ENCODE measurements around the gene UFSP2.
"Not testable (repeated sequence)": the region's sequence is repeated elsewhere in the genome, so short reads cannot be mapped to it uniquely, and the experiment has no call there.

The UFSP2 gene

DNA sequence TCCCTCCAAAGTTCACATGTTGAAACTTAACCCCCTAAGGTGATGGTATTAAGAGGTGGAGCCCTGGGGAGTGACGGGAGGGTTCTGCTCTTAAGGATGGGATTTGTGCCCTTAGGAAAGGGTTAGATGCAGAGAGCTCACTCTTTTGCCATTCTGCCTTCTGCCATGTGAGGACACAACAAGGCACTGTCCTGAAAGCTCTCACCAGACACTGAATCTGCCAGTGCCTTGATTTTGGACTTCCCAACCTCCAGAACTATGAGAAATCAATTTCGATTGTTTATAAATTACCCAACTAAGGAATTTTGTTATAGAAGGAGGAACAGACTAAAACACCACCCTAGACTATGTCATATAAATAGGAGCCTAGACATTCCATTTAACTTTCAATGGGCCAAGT, 41.7 kb downstream of the UFSP2 start:
- DNase-seq (ENCODE audit: low spot score): no peak

DNA sequence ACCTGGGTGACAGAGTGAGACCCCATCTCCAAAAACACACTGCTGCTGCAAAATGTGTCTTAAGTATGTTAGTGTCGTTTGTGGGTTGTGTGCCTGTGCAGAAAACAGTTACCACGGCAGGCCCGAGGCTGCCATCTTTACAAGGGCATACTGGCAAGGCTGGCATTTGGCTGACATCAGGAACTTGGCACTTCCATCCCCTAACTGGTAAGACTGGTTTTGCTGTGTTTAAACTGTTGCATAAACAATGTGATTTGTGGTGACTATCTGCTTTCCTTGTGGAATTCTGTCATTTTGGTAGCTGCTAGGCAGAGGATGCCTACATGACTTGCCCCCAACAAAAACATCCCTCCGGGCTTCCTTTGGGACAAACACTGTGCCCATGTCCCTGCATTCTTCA, 42.3 kb downstream of the UFSP2 start:
- no peak for DNase-seq (ENCODE audit: low spot score)

DNA sequence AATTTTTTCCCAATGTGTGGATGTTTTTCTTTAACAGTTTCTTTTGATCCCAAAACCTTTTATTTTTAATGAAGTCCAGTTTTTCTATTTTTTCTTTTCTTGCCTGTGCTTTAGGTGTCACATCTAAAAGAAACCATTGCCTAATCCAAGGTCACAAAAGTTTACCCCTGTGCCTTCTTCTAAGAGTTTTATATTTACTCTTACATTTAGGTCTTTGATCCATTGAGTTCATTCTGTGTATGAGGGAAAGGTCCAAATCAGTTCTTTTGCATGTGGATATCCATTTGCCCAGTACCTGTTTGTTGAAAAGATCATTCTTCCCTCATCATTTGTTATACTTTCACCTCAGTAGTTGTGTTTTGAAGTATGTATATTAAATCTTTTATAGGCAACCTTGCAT, 43.0 kb downstream of the UFSP2 start:
- no peak for DNase-seq (ENCODE audit: low spot score)

DNA sequence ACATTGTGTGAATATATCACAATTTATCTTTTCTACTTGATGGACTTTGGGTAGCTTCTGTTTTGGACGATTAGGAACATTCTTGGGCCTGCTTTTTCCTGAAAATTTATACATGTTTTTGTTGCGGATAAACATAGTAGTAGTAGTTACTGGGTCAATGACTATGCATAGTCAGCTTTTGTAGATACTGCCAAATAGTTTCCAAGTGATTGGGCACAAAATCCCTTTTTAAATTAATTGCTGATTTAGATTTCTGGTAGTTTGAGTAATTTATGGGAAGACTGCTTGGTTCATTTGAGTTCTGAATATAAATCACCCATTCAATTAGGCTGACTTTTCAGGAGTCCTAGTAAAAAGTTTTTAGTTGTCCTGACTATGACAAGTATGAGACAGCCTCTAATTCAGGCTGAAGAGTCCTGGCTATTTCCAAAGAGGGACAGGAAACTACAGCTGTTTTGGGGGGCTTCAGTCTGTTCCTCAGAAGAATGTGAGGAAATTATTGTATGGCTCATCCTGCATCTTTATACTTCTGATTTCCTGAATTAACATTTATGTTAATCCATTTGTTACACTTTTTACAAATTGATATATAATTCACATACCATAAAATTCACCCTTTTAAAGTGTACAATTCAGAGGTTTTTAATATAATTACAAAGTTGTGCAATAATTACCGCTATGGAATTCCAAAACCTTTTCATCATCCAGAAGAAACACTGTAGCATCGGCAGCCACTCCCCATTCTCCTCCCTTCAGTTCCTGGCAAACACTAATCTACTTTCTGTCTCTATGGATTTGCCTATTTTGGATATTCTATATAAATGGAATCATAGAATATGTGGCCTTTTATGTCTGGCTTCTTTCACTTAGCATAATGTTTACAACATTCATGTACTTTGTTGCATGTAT, 44.2 kb downstream of the UFSP2 start:
- no peak for DNase-seq (ENCODE audit: low spot score)

DNA sequence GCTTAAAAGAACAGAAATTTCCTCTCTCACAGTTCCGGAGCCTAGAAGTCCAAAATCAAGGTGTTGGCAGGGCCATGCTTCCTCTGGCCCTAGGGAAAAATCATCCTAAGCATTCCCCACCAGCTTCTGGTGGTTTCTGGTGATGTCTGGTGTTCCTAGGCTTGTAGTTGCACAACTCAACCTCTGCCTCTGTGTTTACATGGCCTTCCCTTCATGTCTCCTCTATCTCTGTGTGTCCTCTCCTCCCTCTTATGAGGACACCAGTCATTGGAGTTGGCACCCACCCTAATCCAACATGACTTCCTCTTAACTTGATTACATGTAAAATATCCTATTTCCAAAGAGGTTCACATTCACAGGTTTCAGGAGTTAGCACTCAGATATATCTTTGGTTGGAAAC, 45.4 kb downstream of the UFSP2 start:
- no peak for DNase-seq (ENCODE audit: low spot score)

DNA sequence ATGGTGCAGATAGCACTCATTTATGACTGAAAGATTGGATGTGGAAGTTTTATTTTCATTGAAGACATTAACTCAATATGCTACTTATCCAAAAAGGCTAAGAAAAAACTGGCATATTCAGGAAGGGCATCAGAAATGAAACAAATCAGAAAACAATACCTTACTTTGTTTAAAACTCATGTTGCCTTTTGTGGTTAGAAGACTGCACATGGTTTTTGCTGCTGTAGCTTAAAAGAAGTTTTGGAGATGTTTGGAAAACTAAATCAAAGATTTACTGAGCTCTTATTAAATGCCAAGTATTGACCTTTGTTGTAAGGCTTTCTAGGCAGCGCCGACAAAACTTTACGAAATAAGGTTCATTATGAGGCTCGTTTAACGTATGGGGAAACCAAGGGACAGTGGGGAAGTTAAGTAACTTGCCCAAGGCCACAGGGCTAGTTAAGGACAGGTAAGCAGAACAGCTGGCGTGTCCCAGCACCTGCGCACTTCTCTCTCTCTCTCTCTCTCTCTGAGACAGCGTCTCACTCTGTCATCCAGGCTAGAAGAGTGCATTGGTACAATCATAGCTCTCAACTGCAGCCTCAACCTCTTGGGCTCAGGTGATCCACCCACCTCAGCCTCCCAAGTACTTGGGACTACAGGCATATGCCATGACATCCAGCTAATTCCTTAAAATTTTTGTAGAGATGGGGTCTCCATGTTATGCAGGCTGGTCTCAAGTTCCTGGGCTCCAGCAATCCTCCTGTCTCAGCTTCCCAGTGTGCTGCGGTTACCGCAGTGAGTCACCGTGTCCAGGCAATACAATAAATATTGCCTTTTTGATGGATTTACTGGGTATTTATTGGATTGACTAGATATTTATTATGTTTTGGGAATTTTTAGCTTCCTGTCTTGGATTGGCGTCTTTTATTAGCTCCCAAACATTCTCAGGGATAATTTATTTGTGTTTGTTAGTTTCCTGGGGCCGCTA, 46.2 kb downstream of the UFSP2 start:
- no peak for DNase-seq (ENCODE audit: low spot score)

DNA sequence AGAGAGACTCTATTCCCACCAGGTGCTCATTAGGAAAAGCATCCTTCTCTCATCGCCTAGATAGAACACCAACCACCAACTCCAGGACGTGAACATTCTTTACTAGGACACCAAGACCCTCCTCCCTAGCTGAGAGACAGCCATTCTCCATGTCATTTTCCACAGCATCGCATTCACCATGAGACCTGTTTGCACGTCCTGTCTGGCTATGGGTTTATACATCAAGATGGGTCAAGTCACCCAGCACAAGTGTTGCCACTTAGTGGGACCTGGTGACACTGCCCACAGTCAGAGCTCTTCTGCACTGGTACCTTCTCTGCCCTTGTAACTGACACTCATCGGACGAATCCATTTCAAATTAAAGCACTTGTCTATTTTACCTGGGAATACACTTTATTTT, 47.5 kb downstream of the UFSP2 start:
- DNase-seq (ENCODE audit: low spot score): no peak

DNA sequence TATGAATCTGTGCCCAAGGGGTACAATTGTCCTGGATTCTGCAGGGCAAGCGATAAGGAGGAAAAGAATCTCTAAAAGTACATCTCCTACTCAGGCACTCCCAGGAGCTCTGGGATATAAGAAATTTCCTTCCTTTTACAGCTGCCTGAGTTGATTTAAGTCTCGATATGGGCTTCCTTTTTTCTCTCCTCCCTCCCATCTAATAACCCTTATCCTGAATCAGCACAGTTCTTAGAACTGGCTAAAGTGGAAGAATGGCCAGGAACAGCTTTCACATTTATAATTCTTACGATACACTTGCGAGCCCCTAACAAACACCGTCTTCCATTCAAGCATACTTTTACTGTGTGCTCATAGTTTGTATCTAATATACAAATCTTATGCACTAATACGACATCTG, 51.2 kb downstream of the UFSP2 start:
- DNase-seq (ENCODE audit: low spot score): no peak

DNA sequence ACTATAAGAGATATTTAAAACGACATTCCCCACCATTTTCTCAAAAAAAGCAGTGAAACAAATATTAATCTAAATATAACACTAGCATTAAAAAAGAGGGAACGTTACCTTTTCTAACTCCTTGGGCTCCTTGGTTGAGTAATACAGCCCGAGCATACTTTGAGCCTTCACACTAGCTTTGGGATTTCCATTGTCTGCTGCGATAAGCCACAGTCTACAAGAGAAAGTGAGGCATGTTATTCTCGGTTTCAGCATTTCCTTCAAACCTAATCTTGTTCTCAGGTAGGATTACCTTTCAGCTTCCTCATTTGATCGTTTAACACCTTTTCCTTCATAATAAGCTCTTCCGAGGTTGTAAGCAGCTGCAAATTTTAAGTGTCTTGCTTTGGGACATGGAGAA, 51.7 kb downstream of the UFSP2 start:
- DNase-seq (ENCODE audit: low spot score): no peak

DNA sequence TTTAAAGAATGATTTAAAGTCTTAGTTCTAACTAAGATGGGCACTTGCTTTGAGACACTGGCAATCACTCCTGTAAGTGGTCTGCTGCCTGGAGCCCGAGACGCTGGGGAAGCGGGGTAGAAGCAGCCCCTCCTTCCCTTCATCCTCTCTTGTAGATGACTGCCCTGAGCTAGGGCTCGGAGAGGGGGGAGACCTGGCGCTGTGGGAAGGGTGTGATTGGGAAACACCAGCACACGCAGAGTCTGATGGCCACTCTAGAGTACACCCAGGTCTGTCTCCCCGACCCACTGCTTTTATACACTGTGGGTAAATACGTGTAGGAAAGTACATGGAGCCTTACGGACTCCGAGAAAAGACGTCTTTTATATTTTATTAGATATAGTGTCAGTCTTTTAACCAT, 54.1 kb downstream of the UFSP2 start:
- DNase-seq (ENCODE audit: low spot score): no peak

DNA sequence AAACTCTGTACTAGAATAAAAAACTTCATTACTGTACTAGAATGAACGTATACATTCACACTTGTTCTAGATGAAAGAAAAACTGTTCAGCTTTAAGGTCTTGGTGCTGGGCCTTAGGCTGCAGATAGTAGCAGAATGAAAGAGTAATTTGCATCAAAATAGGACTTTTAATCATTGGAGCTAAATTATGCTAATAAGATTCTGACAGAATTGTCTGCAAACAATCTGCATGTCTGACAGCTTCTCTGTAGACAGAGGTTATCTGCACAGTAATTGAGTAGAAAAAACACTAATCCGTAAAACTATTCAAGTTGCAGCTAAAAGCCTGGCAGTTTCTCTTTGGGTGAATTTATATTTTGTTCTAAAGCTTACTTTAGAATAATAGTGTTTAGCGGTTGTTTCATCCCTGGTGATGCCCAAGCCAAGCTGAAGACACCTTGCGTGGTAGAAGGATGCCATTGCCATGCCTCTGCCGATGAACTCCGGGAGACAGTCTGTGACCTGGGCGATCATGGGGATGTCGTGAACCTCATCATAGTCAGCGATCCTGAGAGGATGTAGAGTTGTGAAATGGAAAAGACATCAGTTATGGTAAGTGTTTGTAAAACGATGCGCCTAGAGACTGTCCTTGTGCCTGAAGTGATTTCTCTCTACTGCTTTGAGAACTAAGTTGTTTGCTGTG, 55.4 kb downstream of the UFSP2 start:
- DNase-seq (ENCODE audit: low spot score): no peak

DNA sequence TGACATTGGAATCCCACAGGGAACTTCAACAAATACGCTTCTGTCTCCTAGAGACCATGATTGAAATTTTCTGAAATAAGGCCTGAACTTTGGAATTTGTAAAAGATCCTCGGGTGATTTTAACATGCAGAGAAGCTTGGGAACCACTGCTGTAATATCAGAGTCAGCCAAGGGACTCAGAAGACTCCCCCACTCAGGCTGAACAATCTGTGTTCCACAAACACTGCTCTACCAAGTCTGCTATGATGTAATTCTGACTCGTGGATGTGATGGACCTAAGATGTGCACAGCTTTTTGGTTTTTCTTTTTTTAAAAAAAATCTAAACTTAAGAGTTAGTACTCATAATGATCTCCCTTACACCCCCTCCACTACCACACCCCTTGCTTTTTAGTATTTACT, 56.0 kb downstream of the UFSP2 start:
- DNase-seq (ENCODE audit: low spot score): no peak

DNA sequence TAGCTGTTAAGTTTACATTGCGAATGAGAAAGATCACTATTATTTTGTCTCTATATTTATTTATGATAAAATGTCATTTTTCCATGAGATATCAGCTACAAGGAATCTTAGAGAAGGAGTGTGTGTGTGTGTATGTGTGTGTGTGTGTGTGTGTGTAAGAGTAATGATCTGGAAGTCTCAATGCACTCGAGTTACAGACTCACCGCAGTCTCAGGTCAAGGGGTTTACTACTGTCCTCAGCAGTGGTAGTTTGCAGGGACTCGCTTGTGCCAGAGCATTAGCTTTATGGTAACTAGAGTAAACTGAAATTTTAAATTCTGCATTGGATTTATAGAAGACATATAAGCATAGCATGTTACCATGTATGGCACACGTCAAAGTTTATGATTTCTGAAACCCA, 60.9 kb downstream of the UFSP2 start:
- DNase-seq (ENCODE audit: low spot score): no peak

DNA sequence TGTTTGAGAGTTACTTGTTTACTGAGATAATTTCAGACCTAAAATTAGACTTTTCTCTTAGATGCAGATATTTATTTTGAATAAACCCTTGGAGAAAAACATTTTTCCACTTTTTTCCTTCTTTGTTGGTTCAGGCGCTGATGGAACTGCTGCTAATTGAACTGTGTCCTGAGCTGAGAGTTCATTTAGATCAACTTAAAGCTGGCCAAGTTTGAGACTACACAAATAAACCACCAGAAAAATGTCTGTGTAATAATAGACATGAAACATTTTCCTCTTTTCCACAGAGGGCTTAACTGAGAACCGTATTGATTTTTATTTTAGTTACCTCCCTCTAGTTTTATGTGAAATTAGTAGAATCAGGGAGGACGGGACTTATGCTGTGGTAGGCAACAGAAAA, 62.5 kb downstream of the UFSP2 start:
- no peak for DNase-seq (ENCODE audit: low spot score)

DNA sequence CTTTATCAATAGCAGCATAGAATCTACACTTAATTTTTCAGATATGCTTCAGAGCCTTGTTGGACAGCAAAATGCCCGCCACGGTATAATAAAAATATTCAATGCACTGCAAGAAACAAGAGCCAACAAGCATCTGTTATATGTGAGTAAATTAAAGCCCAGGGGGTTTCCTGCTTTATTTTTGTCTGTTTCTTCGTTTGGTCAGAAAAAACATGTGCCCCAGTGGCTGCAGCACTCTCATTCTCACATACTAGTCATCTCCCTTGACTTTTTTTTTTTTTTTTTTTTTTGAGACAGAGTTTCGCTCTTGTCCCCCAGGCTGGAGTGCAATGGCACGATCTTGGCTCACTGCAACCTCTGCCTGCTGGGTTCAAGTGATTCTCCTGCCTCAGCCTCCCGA, 63.2 kb downstream of the UFSP2 start:
- DNase-seq (ENCODE audit: low spot score): not testable (repeated sequence)

DNA sequence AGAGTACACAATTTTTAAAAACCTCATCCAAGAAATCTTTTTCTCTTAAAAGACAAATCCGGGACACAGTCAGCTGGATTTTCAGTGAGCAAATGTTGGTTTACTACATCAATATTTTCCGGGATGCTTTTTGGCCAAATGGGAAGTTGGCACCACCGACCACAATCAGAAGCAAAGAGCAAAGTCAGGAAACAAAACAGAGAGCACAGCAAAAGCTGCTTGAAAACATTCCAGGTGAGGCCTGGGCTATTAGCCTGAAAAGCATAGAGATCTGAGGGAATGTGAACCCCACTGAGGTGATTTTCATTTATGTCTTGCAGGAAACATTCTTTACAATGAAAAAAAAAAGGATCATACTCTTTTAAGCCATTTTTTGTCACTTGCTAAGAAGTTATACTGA, 63.9 kb downstream of the UFSP2 start:
- no peak for DNase-seq (ENCODE audit: low spot score)

DNA sequence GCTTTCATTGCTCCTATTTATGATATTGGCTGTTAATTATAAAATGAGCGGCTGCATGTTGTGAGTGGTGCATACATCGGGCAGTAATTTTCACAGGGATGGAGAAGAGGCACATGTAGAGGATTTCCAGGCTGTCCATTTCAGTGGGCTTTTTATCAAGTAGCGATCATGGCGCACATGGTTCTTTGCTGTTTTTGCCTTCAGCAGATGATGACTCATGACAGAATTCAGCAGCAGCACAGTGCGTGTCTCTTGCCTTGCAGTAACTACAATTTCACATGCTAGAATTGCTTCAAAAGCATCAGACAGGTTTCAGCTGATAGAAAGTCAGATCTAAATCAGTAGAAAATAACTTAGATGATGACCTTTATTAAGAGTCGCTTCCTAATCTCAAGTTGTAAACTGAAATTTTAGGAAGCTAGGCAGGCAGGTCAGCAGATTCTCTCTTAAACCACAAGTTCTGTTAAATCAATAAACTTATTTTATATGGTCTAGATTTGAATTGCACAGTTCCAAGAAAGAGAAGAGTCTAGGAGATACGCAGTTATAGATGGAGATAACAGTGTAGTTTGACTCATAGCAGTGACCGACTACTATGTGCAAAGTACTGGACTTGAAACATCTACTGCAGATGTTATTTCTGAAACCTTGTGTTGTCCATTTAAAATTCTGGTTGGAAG, 65.9 kb downstream of the UFSP2 start:
- peak; percentile 36 for DNase-seq (ENCODE audit: low spot score)

DNA sequence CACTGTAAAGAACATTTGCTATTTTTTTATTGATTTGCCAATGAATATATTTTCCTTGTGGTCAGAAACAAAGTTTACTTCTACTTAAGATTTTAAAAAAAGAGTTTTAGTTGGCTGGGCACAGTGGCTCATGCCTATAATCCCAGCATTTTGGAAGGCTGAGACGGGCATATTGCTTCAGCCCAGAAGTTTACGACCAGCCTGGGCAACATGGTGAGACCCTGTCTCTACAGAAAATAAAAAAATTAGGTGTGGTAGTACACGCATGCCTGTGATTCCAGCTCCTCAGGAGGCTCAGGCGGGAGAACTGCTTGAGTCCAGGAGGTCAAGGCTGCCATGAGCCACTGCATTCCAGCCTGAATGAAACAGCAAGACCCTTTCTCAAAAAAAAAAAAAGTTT, 66.8 kb downstream of the UFSP2 start:
- DNase-seq (ENCODE audit: low spot score): no peak

DNA sequence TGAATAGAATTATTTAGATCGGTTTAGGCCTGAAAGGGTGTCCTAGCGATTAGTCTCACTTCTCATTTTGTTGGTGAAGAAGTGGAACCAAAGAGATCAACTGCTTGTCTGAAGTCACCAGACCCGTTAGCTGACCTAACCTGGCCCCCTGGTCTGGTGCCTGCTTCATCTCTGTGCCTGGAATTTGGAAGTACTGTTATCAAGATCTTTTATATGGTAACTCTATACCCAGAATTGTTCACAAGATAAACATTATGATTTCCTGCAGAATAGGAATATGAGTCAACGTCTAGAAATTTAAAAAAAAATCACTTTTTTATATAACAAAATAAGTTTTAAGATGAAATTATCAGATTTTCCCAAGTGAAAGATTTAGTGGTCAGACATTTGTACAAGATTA, 67.2 kb downstream of the UFSP2 start:
- no peak for DNase-seq (ENCODE audit: low spot score)

DNA sequence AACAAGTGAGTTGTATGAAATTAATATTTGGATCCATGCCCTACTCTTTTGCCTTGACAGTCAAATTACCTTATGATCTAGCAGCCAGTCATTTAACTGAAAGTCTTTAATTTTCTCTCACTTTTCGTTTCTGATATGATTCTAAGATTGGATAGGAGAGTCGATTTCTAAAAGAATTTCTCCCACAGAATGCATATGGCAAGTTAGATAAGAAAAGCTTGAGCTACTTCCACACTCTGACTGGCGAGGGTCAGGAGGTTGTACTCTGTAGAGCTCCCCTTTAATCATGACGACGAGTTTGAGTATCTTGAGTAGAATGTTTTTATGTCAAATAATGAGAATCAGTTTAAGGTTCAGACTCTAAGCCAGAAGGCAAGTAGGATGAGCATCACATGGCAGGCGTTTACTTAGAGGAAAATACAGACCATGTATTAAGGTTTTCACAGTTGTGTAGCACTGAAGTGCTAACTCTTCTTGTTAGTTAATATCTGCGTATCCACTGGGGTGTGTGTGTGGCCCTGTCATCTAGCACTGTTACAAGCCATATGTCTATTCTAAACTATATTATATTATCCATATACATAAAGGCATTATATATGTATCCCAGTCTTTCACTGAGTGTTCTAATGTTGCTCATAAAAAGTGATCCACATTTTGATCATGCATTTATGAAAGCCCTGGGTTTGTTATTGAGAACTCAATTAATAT, 67.9 kb downstream of the UFSP2 start:
- no peak for DNase-seq (ENCODE audit: low spot score)

DNA sequence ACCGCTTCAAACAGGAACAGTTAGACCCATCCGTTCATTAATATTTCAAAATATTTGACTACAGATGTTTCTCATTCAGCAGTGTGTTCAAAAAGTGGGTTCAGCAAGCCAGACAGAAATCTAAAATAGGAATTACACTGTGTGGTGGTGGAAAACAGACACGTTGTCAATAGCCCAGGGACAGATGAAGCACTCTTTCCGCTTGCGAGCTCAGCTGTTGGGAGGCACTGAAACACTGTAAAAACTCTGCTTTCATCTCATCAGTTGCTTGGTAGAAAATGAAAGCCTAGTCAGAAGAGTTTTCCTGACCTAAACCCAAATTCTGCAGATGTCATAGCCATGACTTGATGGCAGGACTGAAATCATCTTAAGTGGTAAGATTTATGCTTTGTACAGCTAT, 68.6 kb downstream of the UFSP2 start:
- DNase-seq (ENCODE audit: low spot score): no peak
